ENCODE results near the gene ZNF326.
"Not testable (repeated sequence)": the region's sequence is repeated elsewhere in the genome, so short reads cannot be mapped to it uniquely, and the experiment has no call there.

The ZNF326 gene

GRCh38 chr1:89999208-89999607, 4.3 kb downstream of the ZNF326 start:
- DNase-seq = no peak

GRCh38 chr1:89999628-90000027, 4.7 kb downstream of the ZNF326 start:
- no peak for DNase-seq

GRCh38 chr1:90000934-90001676, 6.2 kb downstream of the ZNF326 start:
- DNase-seq = no peak

GRCh38 chr1:90007979-90008404, 13.1 kb downstream of the ZNF326 start:
- no peak for DNase-seq

GRCh38 chr1:90012300-90012699, 17.4 kb downstream of the ZNF326 start:
- DNase-seq = no peak

- no peak for DNase-seq
Measured at GRCh38 chr1:90023691-90024090, 28.8 kb downstream of the ZNF326 start.

- DNase-seq = no peak
Measured at GRCh38 chr1:90027281-90027680, 32.4 kb downstream of the ZNF326 start.

GRCh38 chr1:90039652-90040051, 44.7 kb downstream of the ZNF326 start:
- no peak for DNase-seq

- DNase-seq = no peak
Measured at GRCh38 chr1:90043586-90043985, 48.7 kb downstream of the ZNF326 start.

- no peak for DNase-seq
Measured at GRCh38 chr1:90044346-90044745, 49.4 kb downstream of the ZNF326 start.

- DNase-seq = peak; percentile 10
Measured at GRCh38 chr1:90045853-90046563, 51.1 kb downstream of the ZNF326 start.

GRCh38 chr1:90046635-90047034, 51.7 kb downstream of the ZNF326 start:
- DNase-seq = no peak

- DNase-seq = no peak
Measured at GRCh38 chr1:90048043-90048442, 53.1 kb downstream of the ZNF326 start.

- not testable (repeated sequence) for DNase-seq
Measured at GRCh38 chr1:90062700-90063643, 68.1 kb downstream of the ZNF326 start.

GRCh38 chr1:90064109-90064508, 69.2 kb downstream of the ZNF326 start:
- DNase-seq = not testable (repeated sequence)

- DNase-seq = no peak
Measured at GRCh38 chr1:90067194-90067931, 72.5 kb downstream of the ZNF326 start.

GRCh38 chr1:90068611-90069280, 73.8 kb downstream of the ZNF326 start:
- no peak for DNase-seq

- DNase-seq = no peak
Measured at GRCh38 chr1:90074137-90074536, 79.2 kb downstream of the ZNF326 start.

- no peak for DNase-seq
Measured at GRCh38 chr1:90074566-90074965, 79.7 kb downstream of the ZNF326 start.

- DNase-seq = no peak
Measured at GRCh38 chr1:90074970-90075391, 80.1 kb downstream of the ZNF326 start.

GRCh38 chr1:90083995-90084394, 89.1 kb downstream of the ZNF326 start:
- DNase-seq = no peak
